ENCODE results near the gene PYCR2.

PYCR2 gene

DNA sequence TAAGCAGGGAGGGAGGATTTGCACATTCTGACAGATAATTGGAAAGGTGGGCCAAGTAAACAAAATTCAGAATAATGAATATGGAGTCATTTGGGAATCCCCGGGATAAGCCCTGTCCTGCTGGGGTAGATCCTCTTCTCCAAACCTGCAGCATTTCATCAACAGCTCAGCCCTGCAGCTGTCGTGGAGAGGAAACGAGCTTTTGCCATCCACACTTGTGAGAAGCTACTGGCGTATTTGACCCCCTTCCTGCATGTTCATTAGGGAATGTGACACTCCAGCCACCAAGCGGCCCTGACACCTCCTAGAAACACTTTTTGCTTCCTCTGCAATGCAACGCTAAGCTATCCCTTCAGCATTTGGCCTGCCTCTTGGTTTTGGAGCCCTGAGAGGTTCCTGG, 25.0 kb upstream of the PYCR2 start:
- TF ChIP-seq, protein P1, sequence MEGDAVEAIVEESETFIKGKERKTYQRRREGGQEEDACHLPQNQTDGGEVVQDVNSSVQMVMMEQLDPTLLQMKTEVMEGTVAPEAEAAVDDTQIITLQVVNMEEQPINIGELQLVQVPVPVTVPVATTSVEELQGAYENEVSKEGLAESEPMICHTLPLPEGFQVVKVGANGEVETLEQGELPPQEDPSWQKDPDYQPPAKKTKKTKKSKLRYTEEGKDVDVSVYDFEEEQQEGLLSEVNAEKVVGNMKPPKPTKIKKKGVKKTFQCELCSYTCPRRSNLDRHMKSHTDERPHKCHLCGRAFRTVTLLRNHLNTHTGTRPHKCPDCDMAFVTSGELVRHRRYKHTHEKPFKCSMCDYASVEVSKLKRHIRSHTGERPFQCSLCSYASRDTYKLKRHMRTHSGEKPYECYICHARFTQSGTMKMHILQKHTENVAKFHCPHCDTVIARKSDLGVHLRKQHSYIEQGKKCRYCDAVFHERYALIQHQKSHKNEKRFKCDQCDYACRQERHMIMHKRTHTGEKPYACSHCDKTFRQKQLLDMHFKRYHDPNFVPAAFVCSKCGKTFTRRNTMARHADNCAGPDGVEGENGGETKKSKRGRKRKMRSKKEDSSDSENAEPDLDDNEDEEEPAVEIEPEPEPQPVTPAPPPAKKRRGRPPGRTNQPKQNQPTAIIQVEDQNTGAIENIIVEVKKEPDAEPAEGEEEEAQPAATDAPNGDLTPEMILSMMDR (IDR thresholded peaks at IDR 0.05; ENCODE audit: extremely low read depth, insufficient read depth, missing control alignments): no peak
- no peak for DNase-seq (ENCODE audit: low spot score)
- in situ Hi-C loops (cut with MboI; ENCODE audit: low pct_unique_long_range_greater_than_20kb, low sequenced_read_pairs, unreplicated experiment): no loop called here

DNA sequence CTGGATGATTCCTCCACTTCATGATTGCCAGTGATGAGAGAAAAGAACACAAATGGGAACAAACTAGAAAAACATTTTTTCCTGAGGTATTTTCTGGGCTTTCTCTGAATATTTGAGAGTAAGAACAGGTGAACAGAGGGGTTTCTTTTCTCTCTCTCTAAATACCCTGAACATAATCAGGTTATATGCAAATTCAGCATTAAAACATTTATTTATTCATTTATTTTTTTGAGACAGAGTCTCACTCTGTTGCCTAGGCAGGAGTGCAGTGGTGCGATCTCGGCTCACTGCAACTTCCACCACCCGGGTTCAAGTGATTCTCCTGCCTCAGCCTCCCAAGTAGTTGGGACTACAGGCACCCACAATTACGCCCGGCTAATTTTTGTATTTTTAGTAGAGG, 22.8 kb upstream of the PYCR2 start:
- DNase-seq (ENCODE audit: low spot score): no peak
- TF ChIP-seq, protein P1 (IDR thresholded peaks at IDR 0.05; ENCODE audit: extremely low read depth, insufficient read depth, missing control alignments): no peak
- in situ Hi-C loops (cut with MboI; ENCODE audit: low pct_unique_long_range_greater_than_20kb, low sequenced_read_pairs, unreplicated experiment): no loop called here

DNA sequence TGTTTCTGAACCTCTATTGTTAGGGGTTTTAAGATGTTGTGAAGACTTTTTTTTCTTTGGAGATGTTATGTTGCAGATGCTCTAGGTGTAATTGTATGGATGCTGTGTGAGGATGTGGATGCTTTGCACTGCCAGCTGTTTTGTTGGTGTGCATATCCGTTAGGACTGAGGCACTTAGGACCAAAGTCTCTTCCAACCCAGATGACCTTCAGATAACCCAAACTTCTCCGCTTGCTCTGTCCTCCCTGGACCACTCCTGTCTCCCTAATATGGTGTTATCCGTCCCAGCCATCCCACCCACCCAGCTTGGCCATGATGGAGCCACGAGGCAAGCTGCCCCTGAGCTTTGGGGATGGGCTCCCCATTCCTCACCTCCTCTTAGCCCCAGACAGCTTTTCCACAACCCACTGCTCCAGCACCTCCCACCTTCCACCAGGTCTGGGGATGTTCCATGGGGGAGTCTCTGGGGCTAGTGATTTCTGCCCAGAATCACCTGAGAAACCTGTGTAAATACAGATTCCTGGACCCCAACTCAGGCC, 22.1 kb upstream of the PYCR2 start:
- in situ Hi-C loops (cut with MboI; ENCODE audit: low pct_unique_long_range_greater_than_20kb, low sequenced_read_pairs, unreplicated experiment): no loop called here
- TF ChIP-seq, protein P1 (IDR thresholded peaks at IDR 0.05; ENCODE audit: extremely low read depth, insufficient read depth, missing control alignments): no peak
- no peak for DNase-seq (ENCODE audit: low spot score)

DNA sequence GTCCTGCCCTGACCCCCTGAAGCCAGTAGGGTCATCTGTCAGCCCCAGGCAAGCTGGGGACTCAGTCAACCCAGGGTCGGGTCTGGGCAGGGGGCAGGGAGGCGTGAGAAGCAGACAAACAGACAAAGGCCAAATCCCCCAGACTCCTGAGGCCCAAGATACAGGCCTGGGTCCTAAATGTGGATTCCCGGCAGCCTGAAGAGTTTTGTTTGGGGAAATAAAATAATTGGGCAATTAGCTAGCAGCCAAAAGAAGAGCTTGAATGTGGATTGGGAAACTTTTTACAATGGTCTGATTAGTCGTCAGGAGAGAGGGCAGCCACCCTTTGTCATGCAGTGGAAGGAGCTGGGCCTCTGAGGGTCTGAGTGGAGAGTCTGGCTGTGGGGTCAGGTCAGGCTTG, 21.5 kb upstream of the PYCR2 start:
- TF ChIP-seq, protein P1 (IDR thresholded peaks at IDR 0.05; ENCODE audit: extremely low read depth, insufficient read depth, missing control alignments): no peak
- in situ Hi-C loops (cut with MboI; ENCODE audit: low pct_unique_long_range_greater_than_20kb, low sequenced_read_pairs, unreplicated experiment): no loop called here
- no peak for DNase-seq (ENCODE audit: low spot score)

DNA sequence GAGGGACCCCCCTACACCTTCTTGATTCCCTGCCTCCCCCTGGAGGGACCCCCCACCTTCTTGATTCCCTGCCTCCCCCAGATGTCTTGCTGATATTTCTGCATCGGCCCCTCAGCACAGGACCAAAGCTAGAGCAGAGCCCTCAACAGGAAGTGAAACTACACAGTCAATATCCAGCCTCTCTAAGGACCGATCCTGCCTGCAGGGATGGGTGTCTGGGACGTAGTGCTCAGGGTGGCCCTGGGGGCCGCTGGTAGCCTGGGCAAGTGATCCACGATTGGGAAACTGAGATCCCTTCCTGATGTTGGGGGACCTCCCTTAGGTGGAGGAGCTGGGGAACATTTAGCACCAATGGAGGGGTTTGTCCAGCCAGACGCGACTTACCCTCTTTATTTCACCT, 20.9 kb upstream of the PYCR2 start:
- TF ChIP-seq, protein P1 (IDR thresholded peaks at IDR 0.05; ENCODE audit: extremely low read depth, insufficient read depth, missing control alignments): no peak
- in situ Hi-C loops (cut with MboI; ENCODE audit: low pct_unique_long_range_greater_than_20kb, low sequenced_read_pairs, unreplicated experiment): no loop called here
- DNase-seq (ENCODE audit: low spot score): peak; percentile 65

DNA sequence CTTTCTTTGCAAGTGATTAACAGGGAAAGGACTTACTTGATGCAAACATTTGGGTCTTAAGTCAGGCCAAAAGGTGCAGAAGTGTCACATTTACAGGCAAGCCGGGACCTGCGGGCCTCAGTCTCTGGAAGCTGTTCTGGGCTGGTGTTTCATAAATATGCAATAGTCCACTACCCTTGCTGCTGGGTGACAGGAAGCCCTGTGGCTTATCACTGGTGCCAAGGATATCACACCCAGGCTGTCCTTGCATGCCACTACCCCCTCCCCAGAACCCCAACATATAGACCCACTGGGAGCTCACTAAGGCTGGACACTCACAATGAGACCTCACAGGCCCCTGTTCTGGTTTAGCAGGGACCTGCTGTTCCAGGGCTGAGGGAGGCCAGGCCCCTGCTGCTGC, 20.3 kb upstream of the PYCR2 start:
- in situ Hi-C loops (cut with MboI; ENCODE audit: low pct_unique_long_range_greater_than_20kb, low sequenced_read_pairs, unreplicated experiment): no loop called here
- no peak for DNase-seq (ENCODE audit: low spot score)
- TF ChIP-seq, protein P1 (IDR thresholded peaks at IDR 0.05; ENCODE audit: extremely low read depth, insufficient read depth, missing control alignments): no peak

DNA sequence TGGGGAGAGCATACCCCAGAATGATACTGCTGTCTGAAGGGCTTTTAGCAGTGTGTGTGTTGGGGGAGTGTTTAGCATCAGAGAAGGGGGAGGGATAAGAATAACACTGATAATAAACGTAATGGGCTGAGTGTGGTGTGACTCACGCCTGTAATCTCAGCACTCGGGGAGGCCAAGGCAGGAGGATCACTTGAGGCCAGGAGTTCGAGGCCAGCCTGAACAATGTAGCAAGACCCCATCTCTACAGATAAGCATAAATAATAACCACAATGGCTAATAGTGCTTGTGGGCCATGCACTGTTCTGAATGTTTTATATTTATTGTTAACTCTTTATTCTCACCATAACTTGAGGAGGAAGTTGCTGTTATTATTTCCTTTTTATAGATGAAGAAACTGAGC, 19.5 kb upstream of the PYCR2 start:
- TF ChIP-seq, protein P1 (IDR thresholded peaks at IDR 0.05; ENCODE audit: extremely low read depth, insufficient read depth, missing control alignments): no peak
- no peak for DNase-seq (ENCODE audit: low spot score)
- in situ Hi-C loops (cut with MboI; ENCODE audit: low pct_unique_long_range_greater_than_20kb, low sequenced_read_pairs, unreplicated experiment): no loop called here

All from GM13977 (cell line).